HG03378 (cell line): ENCODE data around the gene ADAMTSL2.

ENCODE experiments used
- ATAC-seq: cut with Tn5 transposase; IDR thresholded peaks from one replicate; pipeline ENCODE4 v1.9.1; 2021; ENCODE audit warnings: mild to moderate bottlenecking, moderate library complexity; ENCODE audit not compliant: unreplicated experiment

The ADAMTSL2 gene

DNA sequence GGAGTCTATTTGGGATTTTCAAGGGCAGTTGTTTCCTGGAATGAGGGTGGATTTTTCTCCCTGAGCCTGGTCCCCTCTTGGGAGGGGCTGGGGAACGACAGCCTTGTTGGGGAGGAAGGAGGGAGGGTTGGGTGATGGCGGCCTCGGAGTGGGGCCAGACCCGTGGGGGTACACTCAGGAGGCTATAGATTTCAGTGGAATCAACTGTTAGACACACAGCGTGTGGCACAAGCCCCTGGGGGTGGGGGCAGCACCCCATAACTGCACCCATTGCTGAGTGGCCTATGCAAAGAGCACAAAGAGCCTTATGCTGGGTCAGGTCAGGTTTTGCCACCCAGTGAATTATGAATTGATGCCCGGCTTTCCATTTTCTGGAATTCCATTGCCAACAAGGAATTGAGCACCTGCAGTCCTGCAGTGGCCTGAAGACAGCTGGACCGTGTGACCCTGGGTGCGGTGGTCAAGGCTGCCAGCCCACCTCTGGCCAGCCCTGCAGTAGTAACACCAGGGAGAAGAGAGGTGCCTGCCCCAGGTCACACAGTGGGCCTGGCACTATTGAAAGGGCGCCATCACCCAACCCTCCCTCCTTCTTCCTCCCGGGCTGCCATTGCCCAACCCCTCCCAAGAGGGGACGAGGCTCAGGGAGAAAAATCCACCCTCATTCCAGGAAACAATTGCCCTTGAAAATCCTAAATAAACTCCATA lies 18.1 kb upstream of the ADAMTSL2 start:
- ATAC-seq: no peak

DNA sequence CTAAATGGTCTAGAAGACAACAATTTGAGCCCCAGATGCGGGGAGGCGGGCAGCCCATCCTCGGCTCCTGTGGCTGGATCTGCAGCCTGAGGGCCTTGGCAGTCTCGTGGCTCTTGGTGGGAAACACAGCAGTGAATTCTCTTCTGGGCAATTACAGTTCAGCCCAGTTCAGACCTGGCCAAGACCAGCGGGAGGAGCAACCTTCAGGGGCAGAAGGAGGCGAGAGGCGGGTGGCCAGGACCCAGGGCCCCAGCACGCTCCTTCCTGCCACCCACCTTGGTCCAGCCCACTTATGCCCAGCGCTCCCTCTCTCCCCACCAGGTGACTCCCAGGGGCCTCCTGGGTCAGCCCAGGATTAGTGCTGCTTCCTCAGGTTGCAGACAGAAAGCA lies 17.5 kb upstream of the ADAMTSL2 start:
- ATAC-seq: no peak

DNA sequence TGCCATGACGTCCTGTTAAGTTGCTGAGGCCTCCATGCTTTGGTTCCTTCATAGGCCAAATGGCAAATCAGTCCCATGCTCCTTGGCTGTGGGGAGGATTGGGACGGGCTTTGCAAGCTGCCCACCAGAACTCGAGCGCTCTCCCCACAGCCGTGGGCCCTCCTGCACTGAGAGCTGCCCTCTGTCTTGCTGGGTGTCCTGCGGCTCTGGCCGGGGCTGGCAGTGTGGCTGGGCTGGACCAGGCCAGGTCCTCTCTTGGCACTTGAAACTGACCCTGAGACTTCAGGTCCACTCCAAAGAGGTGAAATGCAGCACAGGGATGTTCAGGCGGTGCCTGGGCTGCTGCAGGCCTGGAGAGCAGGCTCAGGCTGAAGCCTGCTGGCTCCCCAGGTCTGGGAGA lies 16.8 kb upstream of the ADAMTSL2 start:
- ATAC-seq: no peak

DNA sequence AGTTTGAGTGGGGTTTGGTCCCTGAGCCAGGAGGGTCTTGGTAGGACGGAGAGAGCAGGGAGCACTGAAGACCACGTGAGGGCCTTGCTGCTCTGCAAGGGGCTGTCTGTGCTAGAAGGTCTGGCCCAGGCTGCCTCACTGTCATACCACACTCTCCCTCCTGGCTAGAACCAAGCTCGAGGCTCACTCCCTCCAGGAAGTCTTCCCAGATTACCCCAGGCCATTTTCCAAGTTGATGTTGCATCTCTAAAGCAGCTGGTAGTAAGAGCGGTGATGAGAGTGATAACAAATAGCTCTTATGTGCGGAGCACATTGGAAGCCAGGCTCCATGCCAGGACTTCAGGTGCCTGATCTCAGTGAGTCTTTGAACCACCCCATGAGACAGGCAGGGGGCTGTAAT lies 16.3 kb upstream of the ADAMTSL2 start:
- no peak for ATAC-seq

DNA sequence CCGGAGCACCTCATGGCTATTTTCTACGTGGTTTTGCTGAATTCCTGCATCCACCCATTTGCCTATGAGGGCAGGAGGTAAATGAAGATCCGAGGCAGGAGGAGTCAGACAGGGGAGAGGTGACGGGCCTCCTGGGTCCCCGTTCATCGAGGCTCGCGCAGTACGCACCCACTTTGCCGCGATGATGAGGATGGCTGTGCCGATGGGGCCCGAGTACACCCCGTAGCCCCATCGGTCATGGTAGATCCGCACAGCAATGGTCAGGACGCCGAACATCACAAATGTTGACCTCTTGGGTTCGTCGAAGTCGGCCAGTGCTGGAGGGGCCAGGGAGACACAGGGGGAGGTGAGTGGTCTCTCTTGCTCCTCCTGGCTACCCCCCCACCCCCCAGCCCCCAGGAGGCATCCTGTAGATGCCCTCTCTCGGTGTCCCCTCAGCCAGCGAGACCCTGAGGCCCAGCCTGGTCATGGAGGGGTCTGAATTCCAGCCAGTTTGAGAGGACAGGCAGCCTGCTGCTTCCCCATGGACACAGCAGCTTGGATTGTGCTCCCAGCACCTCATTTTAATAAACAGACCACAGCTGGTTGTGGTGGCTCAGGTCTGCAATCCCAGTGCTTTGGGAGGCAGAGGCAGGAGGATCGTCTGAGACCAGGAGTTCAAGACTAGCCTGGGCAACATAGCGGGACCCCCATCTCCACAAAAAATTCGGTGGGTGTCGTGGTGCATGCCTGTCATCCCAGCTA lies 15.6 kb upstream of the ADAMTSL2 start:
- no peak for ATAC-seq

DNA sequence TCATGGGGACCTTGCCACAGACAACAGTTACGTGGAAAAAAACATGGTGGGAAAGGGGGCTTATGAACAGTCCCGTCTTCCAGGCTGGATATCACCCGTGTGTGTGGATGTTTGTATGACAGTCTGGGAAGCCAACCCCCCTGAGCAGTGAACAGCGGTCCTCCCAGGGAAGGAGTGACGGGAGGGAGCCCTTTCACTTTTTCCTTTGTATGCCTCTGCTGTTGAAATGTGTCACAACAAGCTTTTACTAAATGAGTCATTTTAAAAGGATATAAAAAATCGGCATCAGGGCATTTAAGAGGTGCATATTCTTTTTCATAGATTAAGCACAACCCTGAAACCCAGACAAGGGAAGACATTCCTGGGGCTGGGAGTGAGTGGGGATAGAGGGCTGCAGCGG lies 14.8 kb upstream of the ADAMTSL2 start:
- ATAC-seq: no peak

DNA sequence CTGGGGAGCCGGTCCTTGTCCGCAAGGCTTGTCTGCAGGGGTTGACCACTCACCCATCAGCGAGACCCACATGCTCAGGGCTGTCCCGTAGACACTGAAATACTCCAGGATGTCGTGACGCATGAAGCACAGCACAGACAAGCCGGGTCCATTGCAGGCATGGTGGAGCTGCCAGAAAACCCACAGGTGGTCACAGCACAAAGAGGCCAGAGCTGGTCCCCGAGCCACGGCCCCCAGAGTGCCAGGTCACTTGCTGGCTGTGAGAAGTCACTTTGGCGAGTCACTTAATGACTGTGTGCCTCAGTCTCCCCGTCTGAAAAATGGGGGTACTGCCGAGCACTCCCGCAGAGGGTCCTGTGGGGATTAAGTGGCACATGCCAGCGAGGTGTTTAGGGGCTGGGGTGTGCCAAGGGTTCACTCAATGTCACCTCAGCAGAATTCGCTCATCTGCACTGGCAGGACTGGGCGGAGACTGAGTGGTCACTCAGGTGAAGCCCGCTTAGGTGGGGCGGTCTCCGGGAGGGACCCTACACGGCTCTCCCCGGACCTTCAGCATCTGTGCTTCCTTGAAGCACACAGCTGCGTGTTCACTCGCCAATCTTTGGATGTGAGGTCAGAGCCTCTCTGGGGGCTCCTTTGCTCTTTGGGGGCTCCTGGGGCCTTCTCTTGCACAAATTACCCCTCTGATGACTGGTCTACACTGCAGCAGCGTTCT lies 14.2 kb upstream of the ADAMTSL2 start:
- no peak for ATAC-seq

DNA sequence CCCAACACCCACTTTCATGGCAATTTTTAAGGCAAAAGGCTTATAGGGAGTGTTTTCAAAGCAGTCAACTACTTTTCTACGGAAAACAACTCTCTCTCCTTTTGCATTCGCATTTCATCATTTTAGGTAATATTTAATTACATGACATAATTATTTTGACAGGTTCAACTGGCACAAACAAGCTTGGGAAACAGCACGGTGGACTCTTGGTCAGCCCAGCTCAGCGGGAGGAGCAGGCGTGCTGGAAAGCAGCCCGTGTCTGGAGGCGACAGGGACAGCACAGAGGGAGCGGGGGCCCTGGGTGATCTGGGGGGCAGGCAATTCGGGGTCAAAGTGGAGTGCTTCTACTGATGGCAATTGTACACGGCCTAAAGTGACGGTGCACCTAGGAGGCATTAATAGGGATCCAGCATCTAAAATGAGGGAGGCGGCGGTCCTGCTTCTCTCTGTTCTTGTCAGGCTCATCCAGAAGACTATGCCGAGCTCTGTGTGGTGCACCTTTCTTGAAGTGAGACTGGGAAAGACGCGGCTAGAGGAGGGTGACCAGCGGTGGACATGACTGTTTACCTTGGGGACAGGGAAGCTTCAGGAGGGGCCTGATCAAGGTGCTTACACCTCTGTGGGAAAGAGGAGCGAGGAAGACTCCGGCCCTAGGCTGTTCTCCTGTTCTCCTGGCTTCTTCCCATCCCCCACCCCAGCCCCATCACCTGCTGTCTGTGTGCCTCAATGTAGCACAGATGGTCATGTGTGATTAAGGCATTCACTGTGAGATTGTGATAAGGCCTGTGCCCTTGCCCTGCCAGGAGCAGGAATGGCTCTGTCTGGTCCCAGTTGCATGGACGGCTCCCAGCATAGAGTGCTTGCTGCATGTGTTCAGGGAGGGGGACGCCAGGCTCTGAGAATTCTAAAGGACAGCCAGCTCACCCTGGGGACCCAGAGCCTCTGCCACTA lies 13.1 kb upstream of the ADAMTSL2 start:
- ATAC-seq: no peak

DNA sequence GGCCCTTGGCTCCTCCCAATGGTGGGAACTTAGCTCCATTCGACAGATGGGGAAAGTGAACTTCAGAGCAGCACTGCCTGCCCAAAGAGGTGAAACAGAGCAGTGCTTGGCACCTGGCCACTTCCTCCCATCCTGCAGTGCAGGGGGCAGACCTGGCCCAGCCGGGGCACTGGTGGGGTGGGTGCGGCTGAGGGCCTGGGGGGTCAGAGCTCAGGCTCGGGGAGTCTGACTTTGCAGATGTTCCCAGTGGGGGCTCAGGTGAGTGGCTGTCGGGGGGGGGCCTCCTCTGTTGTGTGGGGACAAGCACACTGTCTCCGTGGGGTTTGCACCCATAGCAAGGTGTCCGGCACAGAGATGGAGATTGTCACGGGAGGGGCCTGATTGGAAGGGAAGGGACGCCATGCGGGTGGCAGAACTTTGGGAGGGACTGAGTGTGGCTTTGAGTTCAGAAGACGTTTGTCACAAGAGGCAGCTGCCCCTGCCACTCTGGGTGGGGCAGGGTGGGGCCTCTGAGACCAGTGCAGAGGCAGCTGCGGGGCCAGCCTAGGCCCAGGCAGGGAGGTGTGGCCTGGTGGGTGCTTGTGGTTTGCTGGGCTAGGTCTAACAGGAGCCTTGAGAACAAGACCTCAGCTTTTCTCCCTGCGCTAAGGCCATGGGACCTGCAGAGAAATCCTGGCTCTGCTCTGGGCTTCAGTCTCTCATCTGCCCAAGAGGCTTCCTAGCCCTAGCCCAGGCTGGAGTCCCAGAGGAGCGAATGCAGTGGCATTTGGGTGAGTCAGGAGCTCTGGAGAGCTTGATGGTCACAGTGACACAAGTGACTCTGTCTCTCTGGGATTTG lies 12.2 kb upstream of the ADAMTSL2 start:
- no peak for ATAC-seq

DNA sequence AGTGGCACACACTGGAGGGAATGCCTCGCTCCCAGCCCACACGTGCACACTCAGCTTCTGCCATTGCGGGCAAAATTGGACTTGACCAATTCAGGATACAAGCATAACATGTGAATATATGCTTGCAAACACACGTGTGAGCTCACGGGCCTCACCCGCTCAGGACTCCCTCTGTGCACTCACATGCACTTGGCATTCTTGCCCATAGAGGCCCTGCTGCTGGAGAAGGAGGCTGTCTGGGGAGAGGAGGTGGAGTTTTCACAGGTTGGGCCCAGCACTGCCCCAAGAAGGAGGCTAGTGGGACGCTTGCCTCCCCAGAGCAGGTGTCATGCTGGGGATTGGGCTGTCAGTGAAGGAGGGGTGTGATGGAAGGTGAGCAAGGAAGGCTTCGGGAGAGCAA lies 11.4 kb upstream of the ADAMTSL2 start:
- no peak for ATAC-seq

DNA sequence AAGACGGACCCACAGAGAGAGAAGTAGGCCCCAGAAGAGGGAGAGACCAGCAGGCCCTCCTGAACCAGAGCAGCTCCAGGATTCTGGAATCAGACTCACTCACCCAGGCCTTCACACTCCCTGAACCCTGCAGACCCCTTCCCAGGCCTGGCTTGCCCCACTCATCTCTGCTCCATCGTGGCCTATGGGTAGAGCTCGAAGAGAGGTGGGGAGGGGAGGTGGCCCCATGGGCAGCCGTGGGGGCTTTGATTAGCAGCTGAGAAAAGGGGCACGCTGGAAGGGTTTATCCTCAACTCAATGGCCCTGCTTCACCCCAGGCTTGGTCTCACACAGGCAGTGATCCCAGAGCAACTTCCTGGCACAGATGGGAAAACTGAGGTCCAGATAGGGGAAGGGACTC lies 10.4 kb upstream of the ADAMTSL2 start:
- ATAC-seq: no peak

DNA sequence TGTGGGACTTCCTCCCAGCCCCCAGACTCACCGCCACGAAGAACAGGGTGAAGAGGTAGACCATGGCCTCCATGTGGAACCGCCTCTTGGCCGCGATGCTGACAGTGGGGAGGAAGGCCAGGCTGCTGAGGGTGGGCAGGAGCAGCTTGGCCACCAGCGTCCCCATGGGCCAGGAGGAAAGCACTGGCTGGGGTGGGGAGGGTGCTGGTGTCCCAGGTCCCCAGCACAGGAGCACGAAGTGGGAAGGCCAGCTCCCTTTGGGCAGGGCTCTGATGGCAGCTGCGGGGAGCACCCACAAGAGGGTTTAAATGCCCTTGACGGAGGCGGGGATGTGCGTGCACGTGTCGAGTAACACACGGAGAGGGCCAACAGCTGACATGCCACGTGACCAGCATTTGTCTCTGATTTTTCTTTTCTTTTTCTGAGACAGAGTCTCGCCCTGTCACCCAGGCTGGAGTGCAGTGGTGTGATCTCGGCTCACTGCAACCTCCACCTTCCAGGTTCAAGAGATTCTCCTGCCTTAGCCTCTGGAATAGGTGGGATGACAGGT lies 9.8 kb upstream of the ADAMTSL2 start, which contains the start of gene MYMK:
Gene MYMK, minus strand, starts transcription at position 281 of the 550 bp plus-strand sequence. Its CDS starts 115 bp downstream, at position 166.
- no peak for ATAC-seq

DNA sequence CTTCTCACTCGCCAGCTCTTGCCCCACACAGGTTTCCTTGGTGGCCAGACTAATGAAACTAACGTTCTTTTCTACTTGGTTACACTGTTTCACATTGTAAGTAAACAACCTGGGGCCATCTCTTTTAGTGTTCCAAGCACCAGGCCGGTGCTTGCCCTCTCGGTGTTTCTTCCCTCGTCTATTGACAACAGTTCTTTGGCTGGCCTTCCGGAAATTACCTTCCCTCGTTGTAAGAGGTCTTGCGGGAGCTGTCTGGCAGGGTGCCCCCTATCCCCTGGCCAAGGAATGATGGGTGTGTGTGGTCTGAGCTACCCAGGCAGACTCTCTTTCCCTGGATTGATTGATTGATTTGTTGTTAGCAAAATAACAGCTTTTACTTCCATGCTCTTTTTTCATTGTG lies 8.8 kb upstream of the ADAMTSL2 start:
- ATAC-seq: no peak

DNA sequence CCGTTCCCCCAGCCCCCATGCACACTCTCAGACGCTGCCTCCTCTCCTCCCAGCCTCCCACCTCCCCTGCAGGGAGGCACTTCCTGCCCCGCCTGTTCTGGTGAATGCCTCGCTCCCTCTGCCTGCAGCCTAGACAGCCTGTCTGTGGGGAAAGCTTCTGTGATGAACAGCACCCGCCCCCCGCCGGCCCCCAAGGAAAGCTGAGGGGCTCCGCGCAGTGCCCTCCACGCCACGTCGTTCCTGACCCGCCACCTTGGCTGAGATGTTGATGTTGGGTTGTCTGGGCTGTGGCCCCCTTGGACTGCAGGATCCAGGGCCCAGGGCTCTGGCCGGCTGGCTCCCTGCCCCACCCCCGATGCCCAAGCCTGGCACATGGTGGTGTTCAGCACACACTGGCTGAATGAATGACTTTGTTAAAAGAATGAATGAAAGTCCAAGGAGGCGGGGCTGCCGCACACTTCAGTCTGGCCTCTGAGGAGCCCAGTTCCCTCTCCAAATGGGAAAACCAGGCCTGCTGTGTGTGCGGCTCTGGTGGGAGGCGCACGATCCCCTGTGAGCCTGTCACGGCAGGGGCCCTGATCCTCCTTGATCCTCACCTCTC lies 7.7 kb upstream of the ADAMTSL2 start:
- ATAC-seq: no peak

DNA sequence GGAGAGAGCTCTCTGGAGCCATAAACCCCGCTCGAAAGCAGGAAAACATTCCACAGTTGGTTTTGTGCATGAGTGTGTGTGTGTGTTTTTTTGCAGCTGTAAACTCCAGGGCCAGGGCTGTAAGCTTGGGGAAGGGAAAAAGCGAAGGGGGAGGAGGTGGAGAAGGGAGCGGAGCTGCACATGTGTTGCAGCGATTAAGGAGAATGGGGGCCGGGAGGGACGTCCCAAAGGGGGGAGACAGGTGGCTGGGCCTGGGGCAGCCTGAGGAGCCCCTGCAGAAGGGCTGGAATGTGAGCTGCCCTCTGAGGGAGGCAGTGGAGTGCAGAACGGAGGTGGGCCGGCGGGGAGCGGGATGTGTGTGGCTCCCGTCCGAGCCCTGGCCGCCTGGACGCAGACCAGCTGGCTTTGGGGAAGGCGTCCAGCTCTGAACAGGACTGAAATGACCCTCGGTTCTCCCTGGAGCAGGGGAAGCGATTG lies 7.0 kb upstream of the ADAMTSL2 start:
- no peak for ATAC-seq

DNA sequence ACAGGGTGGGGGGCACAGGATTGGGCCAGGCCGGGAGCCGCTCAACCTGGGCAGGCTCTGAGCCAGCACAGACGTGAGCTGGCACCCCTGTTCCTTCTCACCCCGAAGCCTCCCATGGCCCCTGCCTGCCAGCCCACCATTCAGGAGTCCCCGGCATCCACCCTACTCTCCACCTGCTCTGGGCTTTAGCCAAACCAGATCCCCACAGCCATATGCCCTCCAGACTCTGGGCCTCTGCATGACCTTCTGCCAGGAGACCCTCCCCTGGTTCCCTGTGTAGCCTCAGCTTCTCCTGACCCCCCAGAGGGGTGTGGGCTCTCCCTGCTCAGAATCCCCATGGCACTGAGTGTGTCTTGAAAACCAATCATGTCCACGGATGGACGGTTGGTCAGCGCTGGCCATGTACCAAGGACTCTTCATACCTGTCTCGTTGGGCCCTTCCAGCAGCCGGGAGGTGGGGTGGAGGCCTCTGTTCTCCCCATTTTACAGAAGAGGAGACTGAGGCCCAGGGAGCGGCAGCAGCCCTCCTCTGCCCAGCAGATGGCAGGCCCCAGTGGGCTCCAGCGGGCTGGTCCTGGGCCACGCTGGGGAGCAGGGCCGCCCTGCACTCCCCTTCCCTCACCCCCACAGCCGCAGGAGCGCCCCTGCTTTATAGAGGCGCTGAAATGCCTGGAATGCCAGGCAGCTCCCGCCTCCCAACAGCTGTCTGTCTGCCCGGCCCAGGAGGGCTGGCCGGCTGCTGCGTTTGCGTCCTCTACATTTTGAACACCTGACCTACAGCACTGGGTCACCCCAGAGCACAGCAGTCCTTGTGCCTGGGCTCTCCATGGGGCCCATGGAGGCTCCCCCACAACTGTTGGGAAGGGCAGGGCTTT lies 6.3 kb upstream of the ADAMTSL2 start:
- no peak for ATAC-seq

DNA sequence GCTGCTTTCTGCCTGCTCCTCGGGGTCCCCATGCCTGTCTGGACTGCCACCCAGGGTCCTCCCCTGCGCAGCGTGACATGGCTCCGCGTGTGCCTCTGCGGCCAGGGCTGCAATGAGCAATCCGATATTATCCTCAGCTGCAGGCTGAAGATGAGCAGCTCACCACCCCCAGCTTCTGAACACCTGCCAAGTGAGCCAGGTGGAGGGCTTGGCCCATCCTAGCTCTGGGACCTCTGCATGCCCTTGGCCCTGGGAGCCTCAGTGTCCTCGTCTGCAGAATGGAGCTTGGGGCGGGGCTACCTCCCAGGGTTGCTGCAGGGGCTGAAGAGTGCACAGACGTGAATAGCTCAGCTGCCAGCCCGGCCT lies 5.6 kb upstream of the ADAMTSL2 start:
- no peak for ATAC-seq

DNA sequence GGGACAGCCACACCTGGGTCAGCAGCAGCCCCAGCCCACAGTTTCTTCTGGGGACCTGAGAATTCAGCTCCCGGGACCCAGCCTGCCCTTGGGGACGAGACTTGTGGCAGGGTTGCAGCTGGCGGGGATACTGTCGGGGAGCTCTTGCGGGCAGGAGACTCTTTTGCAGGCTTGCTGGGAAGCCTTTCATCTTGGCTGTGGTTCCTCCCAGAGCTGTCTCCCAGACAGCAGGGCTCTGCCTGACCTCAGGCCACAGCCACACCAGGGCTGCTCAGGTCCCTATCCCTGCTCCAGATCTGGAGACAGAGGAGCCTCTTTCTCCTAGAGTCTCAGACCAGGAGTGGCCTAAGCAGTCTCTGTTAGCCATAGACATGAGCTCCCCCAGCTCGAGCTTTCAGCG lies 5.0 kb upstream of the ADAMTSL2 start:
- no peak for ATAC-seq
